SU-DHL-6 (cell line): ENCODE results near the gene GMPPA.

ENCODE experiments used
- H2AFZ ChIP-seq: fragments of 200-600 bp; sonication (generic); 2 replicates; pipeline ENCODE4 v1.6.1; 2014; ENCODE audit warnings: low read depth, mild to moderate bottlenecking, moderate library complexity, mixed read lengths, antibody characterized with exemption, low read length; ENCODE audit not compliant: severe bottlenecking
- H3F3A ChIP-seq: fragments of 200-600 bp; shearing (Covaris generic); 2 replicates; pipeline ENCODE4 v1.6.0; 2016; ENCODE audit warnings: antibody characterized with exemption, mild to moderate bottlenecking; ENCODE audit not compliant: insufficient read depth
- H3K27ac ChIP-seq: fragments of 200-600 bp; sonication (generic); 2 replicates; pipeline ENCODE4 v1.5.1; 2016; ENCODE audit warnings: low read depth, mild to moderate bottlenecking, low read length, moderate library complexity, mixed read lengths
- H3K27me3 ChIP-seq: fragments of 200-600 bp; sonication (generic), shearing (Covaris generic); 2 replicates; pipeline ENCODE4 v1.6.0; 2014; ENCODE audit warnings: mild to moderate bottlenecking, low read length
- H3K36me3 ChIP-seq: fragments of 200-600 bp; sonication (generic); 2 replicates; pipeline ENCODE4 v1.6.1; 2014; ENCODE audit warnings: mild to moderate bottlenecking, low read length, mixed read lengths
- H3K4me2 ChIP-seq: fragments of 300-600, 200-600 bp; shearing (Covaris generic), sonication (generic); 2 replicates; pipeline ENCODE4 v1.6.0; 2014; ENCODE audit warnings: low read length, low read depth, mild to moderate bottlenecking; ENCODE audit not compliant: poor library complexity, severe bottlenecking
- H3K4me3 ChIP-seq: fragments of 200-600 bp; sonication (generic); 2 replicates; pipeline ENCODE4 v1.5.1; 2014; ENCODE audit warnings: antibody characterized with exemption, low read length, mild to moderate bottlenecking, mixed read lengths; ENCODE audit not compliant: insufficient read depth, poor library complexity, severe bottlenecking
- H3K79me2 ChIP-seq: fragments of 200-600 bp; sonication (generic); 2 replicates; pipeline ENCODE4 v1.6.1; 2014; ENCODE audit warnings: mild to moderate bottlenecking, low read length, moderate library complexity; ENCODE audit not compliant: insufficient read depth
- H3K9ac ChIP-seq: fragments of 200-600 bp; sonication (generic); 2 replicates; pipeline ENCODE4 v1.7.0; 2014; ENCODE audit warnings: mild to moderate bottlenecking, low read length
- H3K9me2 ChIP-seq: fragments of 200-600 bp; sonication (generic); replicated peaks from 2 replicates; pipeline ENCODE4 v1.6.1; 2014; ENCODE audit warnings: low read length; ENCODE audit not compliant: insufficient read depth
- H3K9me3 ChIP-seq: fragments of 200-600 bp; sonication (generic); 2 replicates; pipeline ENCODE4 v1.6.1; 2014; ENCODE audit warnings: low read length, mixed read lengths; ENCODE audit not compliant: insufficient read depth
- H4K20me1 ChIP-seq: fragments of 200-600 bp; sonication (generic); 2 replicates; pipeline ENCODE4 v1.6.1; 2014; ENCODE audit warnings: low read depth, mild to moderate bottlenecking, antibody characterized with exemption, low read length, moderate library complexity, mixed read lengths
- CTCF ChIP-seq: fragments of 200-600 bp; sonication (generic); IDR thresholded peaks from one replicate; pipeline ENCODE4 v1.5.1; 2017; ENCODE audit warnings: antibody characterized with exemption, mild to moderate bottlenecking, low read length, moderate library complexity; ENCODE audit not compliant: insufficient read depth, poor library complexity, severe bottlenecking
- EZH2phosphoT487 ChIP-seq: fragments of 200-600 bp; sonication (generic), shearing (Covaris generic); conservative IDR thresholded peaks from 2 replicates; pipeline ENCODE4 v1.6.1; 2018; ENCODE audit warnings: mild to moderate bottlenecking, antibody characterized with exemption, low read length, moderate library complexity, mixed read lengths

Gene GMPPA

GRCh38 chr2:219472629-219473187, 26.0 kb upstream of the GMPPA start:
- Histone ChIP-seq H3F3A (no peaks in the 10 kb centered on the region), H4K20me1 (no peaks in the 10 kb centered on the region), H2AFZ (no peak overlapping the region), H3K36me3 (no peaks in the 10 kb centered on the region), H3K9me3 (no peaks in the 10 kb centered on the region), H3K79me2 (no peaks in the 10 kb centered on the region), H3K27me3 (no peaks in the 10 kb centered on the region), H3K9me2 (no peaks in the 10 kb centered on the region), H3K27ac (no peak overlapping the region), H3K4me3 (no peak overlapping the region), H3K4me2 (no peak overlapping the region), H3K9ac (no peak overlapping the region)
- TF ChIP-seq EZH2phosphoT487 (no peak), CTCF (no peak)

- no peak overlapping the region for H3K4me2 ChIP-seq
- H3K9me3 ChIP-seq: no peaks in the 10 kb centered on the region
- H3K36me3 ChIP-seq: no peaks in the 10 kb centered on the region
- no peak for TF ChIP-seq EZH2phosphoT487
- no peak for TF ChIP-seq CTCF
- H3K9me2 ChIP-seq: no peaks in the 10 kb centered on the region
- H3F3A ChIP-seq: no peaks in the 10 kb centered on the region
- H2AFZ ChIP-seq: no peak overlapping the region
- H3K9ac ChIP-seq: no peak overlapping the region
- H3K79me2 ChIP-seq: no peaks in the 10 kb centered on the region
- no peaks in the 10 kb centered on the region for H3K27me3 ChIP-seq
- H4K20me1 ChIP-seq: no peaks in the 10 kb centered on the region
- H3K27ac ChIP-seq: no peak overlapping the region
- no peak overlapping the region for H3K4me3 ChIP-seq
These were observed 25.2 kb upstream of the GMPPA start for GRCh38 chr2:219473511-219473910.

GRCh38 chr2:219474285-219475060, 24.2 kb upstream of the GMPPA start:
- no peaks in the 10 kb centered on the region for H3K79me2 ChIP-seq
- no peaks in the 10 kb centered on the region for H3K9me3 ChIP-seq
- TF ChIP-seq CTCF (no peak), EZH2phosphoT487 (no peak)
- H3K27me3 ChIP-seq: no peaks in the 10 kb centered on the region
- no peak overlapping the region for H3K27ac ChIP-seq
- no peak overlapping the region for H3K9ac ChIP-seq
- H3F3A ChIP-seq: no peaks in the 10 kb centered on the region
- H3K36me3 ChIP-seq: no peaks in the 10 kb centered on the region
- no peaks in the 10 kb centered on the region for H4K20me1 ChIP-seq
- no peaks in the 10 kb centered on the region for H3K9me2 ChIP-seq
- H2AFZ ChIP-seq: no peak overlapping the region
- no peak overlapping the region for H3K4me2 ChIP-seq
- no peak overlapping the region for H3K4me3 ChIP-seq
